PC-3 (cell line): Measurements from ENCODE around the gene KRT86. TPM values are rescaled to one million over a fixed set of nuclear protein-coding genes. Genes with fewer than 3 reads are reported as not detected.

ENCODE experiments used
- ATAC-seq: fragments of 200-7000 bp; cut with Tn5 transposase; 2 replicates; pipeline ENCODE4 v1.9.1; 2020; ENCODE audit warnings: mild to moderate bottlenecking, moderate library complexity
- BruUV-seq: library from RNA; stranded (reverse); fragments of 400-500 nt; replicated peaks from 2 replicates; lab custom pipeline; 2021; lab: Mats Ljungman, UMichigan
- CTCF ChIA-PET: fragments of 300-600 bp; sonication (Branson Sonifier 250); formaldehyde crosslinking; loops from one replicate; lab custom pipeline; 2022; ENCODE audit warnings: antibody characterized with exemption; lab: Charles Lee
- POLR2A ChIA-PET: fragments of 300-600 bp; sonication (Branson Sonifier 250); formaldehyde crosslinking; loops from one replicate; lab custom pipeline; 2022; ENCODE audit warnings: antibody characterized with exemption; ENCODE audit not compliant: unreplicated experiment; lab: Charles Lee
- DNase-seq: peaks from one replicate; pipeline ENCODE4 v3.0.0-alpha.2; 2015
- H2AFZ ChIP-seq: fragments of 300-600 bp; sonication (generic); 2 replicates; pipeline ENCODE4 v1.6.0; 2016; ENCODE audit warnings: antibody characterized with exemption, low read length
- H3F3A ChIP-seq: fragments of 300-600 bp; sonication (generic); one replicate; pipeline ENCODE4 v1.6.0; 2017; ENCODE audit warnings: antibody characterized with exemption, low read length, control low read depth, mild to moderate bottlenecking; ENCODE audit not compliant: unreplicated experiment
- H3K27ac ChIP-seq: fragments of 300-600 bp; sonication (generic); 2 replicates; pipeline ENCODE4 v1.5.1; 2016; ENCODE audit warnings: mild to moderate bottlenecking, low read length
- H3K27me3 ChIP-seq: fragments of 300-600 bp; sonication (generic); 2 replicates; pipeline ENCODE4 v1.6.1; 2016; ENCODE audit warnings: low read length, mixed read lengths
- H3K36me3 ChIP-seq: fragments of 300-600 bp; sonication (generic); 2 replicates; pipeline ENCODE4 v1.6.1; 2016; ENCODE audit warnings: low read depth, mixed run types, low read length, mixed read lengths
- H3K4me1 ChIP-seq: fragments of 300-600 bp; sonication (generic); 2 replicates; pipeline ENCODE4 v1.5.1; 2016; ENCODE audit warnings: low read length; ENCODE audit not compliant: insufficient read depth
- H3K4me2 ChIP-seq: fragments of 300-600 bp; sonication (generic); 2 replicates; pipeline ENCODE4 v1.6.0; 2016; ENCODE audit warnings: low read length
- H3K4me3 ChIP-seq: fragments of 300-600 bp; sonication (generic); 2 replicates; pipeline ENCODE4 v1.5.1; 2016; ENCODE audit warnings: mild to moderate bottlenecking, low read length, mixed read lengths
- H3K79me2 ChIP-seq: fragments of 300-600 bp; sonication (generic); 2 replicates; pipeline ENCODE4 v1.6.1; 2017; ENCODE audit warnings: low read length, mixed read lengths
- H3K9ac ChIP-seq: fragments of 300-600 bp; sonication (generic); 2 replicates; pipeline ENCODE4 v1.6.0; 2016; ENCODE audit warnings: mild to moderate bottlenecking, low read length
- H3K9me2 ChIP-seq: fragments of 300-600 bp; sonication (generic); replicated peaks from 2 replicates; pipeline ENCODE4 v1.6.1; 2016; ENCODE audit warnings: mixed run types, low read length, mixed read lengths
- H3K9me3 ChIP-seq: fragments of 300-600 bp; sonication (generic); 2 replicates; pipeline ENCODE4 v1.6.1; 2016; ENCODE audit warnings: low read length, mixed read lengths
- H4K20me1 ChIP-seq: fragments of 300-600 bp; sonication (generic); 2 replicates; pipeline ENCODE4 v1.6.1; 2016; ENCODE audit warnings: low read length, mixed read lengths
- CTCF ChIP-seq: fragments of 300-600 bp; sonication (generic); conservative IDR thresholded peaks from 2 replicates; pipeline ENCODE4 v1.5.1; 2017; ENCODE audit warnings: antibody characterized with exemption, low read depth, mild to moderate bottlenecking, low read length
- EZH2 ChIP-seq: fragments of 300-600 bp; sonication (generic); IDR thresholded peaks from one replicate; pipeline ENCODE4 v1.6.1; 2017; ENCODE audit warnings: antibody characterized with exemption, mild to moderate bottlenecking, low read length; ENCODE audit not compliant: unreplicated experiment
- EZH2phosphoT487 ChIP-seq: fragments of 300-600 bp; sonication (generic); IDR thresholded peaks from 2 replicates; pipeline ENCODE4 v1.6.1; 2018; ENCODE audit warnings: mild to moderate bottlenecking, antibody characterized with exemption, low read length, borderline replicate concordance
- intact Hi-C: fragments of 100-400 bp; cut with micrococcal nuclease; formaldehyde crosslinking; loops from 2 replicates; pipeline ENCODE4 v1.9.0; 2023
- total RNA-seq: library from RNA; depleted of rRNA; stranded (reverse); fragments of >200 nt; gene quantifications from 2 replicates; pipeline ENCODE4 v1.2.3, GENCODE V29; 2014

Gene KRT86
- total RNA-seq, 1 experiment from 2014 or later: 1.2 TPM

DNA sequence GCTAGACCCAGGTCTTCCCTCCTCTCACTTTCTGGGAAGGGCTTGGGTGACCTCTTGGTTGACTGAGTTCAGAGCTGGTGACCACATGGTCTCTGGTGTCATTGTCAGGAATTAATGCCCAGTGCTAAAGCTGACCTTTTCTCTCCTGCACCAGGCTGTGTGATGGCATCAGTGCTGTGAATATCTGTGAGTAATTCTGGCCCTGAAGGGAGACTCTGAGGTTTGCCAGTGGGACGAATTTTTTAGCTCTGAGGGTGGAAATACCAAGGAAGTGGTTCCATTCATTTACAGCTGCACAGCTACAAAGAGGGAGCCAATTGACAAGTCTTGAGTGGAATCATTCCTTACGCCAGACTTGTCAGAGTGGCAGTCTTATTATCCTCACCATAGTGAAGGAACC is 6.2 kb upstream of the KRT86 start:
- no peak overlapping the region for H3K27ac ChIP-seq
- H3K27me3 ChIP-seq: no peaks in the 10 kb centered on the region
- no peak overlapping the region for H3K4me3 ChIP-seq
- DNase-seq (peak; percentile 25), ATAC-seq (no peak)
- no peaks in the 10 kb centered on the region for H4K20me1 ChIP-seq
- ChIA-PET CTCF (no interaction called here), POLR2A (no interaction called here)
- no peaks in the 10 kb centered on the region for H3K9me3 ChIP-seq
- no peaks in the 10 kb centered on the region for H3K9me2 ChIP-seq
- no peak overlapping the region for H2AFZ ChIP-seq
- H3F3A ChIP-seq: no peaks in the 10 kb centered on the region
- intact Hi-C loops: no loop called here
- H3K9ac ChIP-seq: no peak overlapping the region
- no peaks in the 10 kb centered on the region for H3K4me1 ChIP-seq
- BruUV-seq: no TSS peak
- H3K36me3 ChIP-seq: no peaks in the 10 kb centered on the region
- H3K79me2 ChIP-seq: no peaks in the 10 kb centered on the region
- no peak overlapping the region for H3K4me2 ChIP-seq
- TF ChIP-seq EZH2phosphoT487: no peak
- TF ChIP-seq CTCF: no peak
- no peak for TF ChIP-seq EZH2

- BruUV-seq: no TSS peak
- DNase-seq: no peak
- no peak for ATAC-seq
Observed at GRCh38 chr12:52270541-52271070, 3.8 kb upstream of the KRT86 start.

More at GRCh38 chr12:52270541-52271070, 3.8 kb upstream of the KRT86 start:
- Histone ChIP-seq H2AFZ (no peak overlapping the region), H3K9me3 (no peaks in the 10 kb centered on the region), H3K4me3 (no peak overlapping the region), H3K27me3 (no peaks in the 10 kb centered on the region), H3K9me2 (no peaks in the 10 kb centered on the region), H3K36me3 (no peaks in the 10 kb centered on the region), H3K27ac (no peak overlapping the region), H4K20me1 (no peaks in the 10 kb centered on the region), H3K4me1 (no peaks in the 10 kb centered on the region), H3K4me2 (no peak overlapping the region), H3K79me2 (no peaks in the 10 kb centered on the region), H3F3A (no peaks in the 10 kb centered on the region), H3K9ac (no peak overlapping the region)
- POLR2A ChIA-PET: no interaction called here
- TF ChIP-seq EZH2phosphoT487 (no peak), CTCF (no peak), EZH2 (no peak)
- CTCF ChIA-PET: no interaction called here
- intact Hi-C loops: no loop called here
